Neuronal stem cell (in vitro differentiated cells): Measurements from ENCODE around the gene KIAA2012. TPM values are rescaled to one million over a fixed set of nuclear protein-coding genes. Genes with fewer than 3 reads are reported as not detected.

Source experiments
- DNase-seq: peaks from one replicate; pipeline ENCODE4 v3.0.0-alpha.2; 2013; ENCODE audit warnings: low spot score
- H2AFZ ChIP-seq: one replicate; pipeline ENCODE4 v1.6.1; 2013; ENCODE audit warnings: mild to moderate bottlenecking, low read length, inconsistent platforms
- H2AK5ac ChIP-seq: 2 replicates; pipeline ENCODE4 v1.6.1; 2013; ENCODE audit warnings: low read depth, mild to moderate bottlenecking, inconsistent platforms, low read length, moderate library complexity, mixed read lengths
- H2BK120ac ChIP-seq: 2 replicates; pipeline ENCODE4 v1.6.1; 2013; ENCODE audit warnings: low read depth, mild to moderate bottlenecking, inconsistent platforms, low read length, moderate library complexity, mixed read lengths
- H2BK12ac ChIP-seq: one replicate; pipeline ENCODE4 v1.6.1; 2013; ENCODE audit warnings: low read length, inconsistent platforms
- H2BK15ac ChIP-seq: 2 replicates; pipeline ENCODE4 v1.6.1; 2013; ENCODE audit warnings: mild to moderate bottlenecking, low read length, inconsistent platforms, mixed read lengths
- H2BK5ac ChIP-seq: one replicate; pipeline ENCODE4 v1.6.1; 2013; ENCODE audit warnings: inconsistent platforms, mild to moderate bottlenecking, low read length, moderate library complexity
- H3K14ac ChIP-seq: one replicate; pipeline ENCODE4 v1.6.1; 2013; ENCODE audit warnings: low read length, inconsistent platforms
- H3K18ac ChIP-seq: 2 replicates; pipeline ENCODE4 v1.6.1; 2013; ENCODE audit warnings: low read length, inconsistent platforms
- H3K23ac ChIP-seq: 2 replicates; pipeline ENCODE4 v1.6.1; 2013; ENCODE audit warnings: low read depth, mild to moderate bottlenecking, mixed read lengths, low read length, inconsistent platforms; ENCODE audit not compliant: poor library complexity
- H3K27ac ChIP-seq: replicated peaks from 3 replicates; pipeline ENCODE4 v1.5.1; 2013; ENCODE audit warnings: low read length, inconsistent platforms
- H3K27me3 ChIP-seq, 3 experiments: 2 replicates each; pipeline ENCODE4 v1.6.1; 2013; ENCODE audit warnings: low read length in 3 of 3, mild to moderate bottlenecking in 2 of 3, inconsistent platforms in 1 of 3, low read depth in 1 of 3, mixed read lengths in 1 of 3, moderate library complexity in 1 of 3; ENCODE audit not compliant: control insufficient read depth in 3 of 3, insufficient read depth in 3 of 3
- H3K36me3 ChIP-seq, 2 donors: replicated peaks in 1 of 2; 2 replicates each; pipeline ENCODE4 v1.6.1; 2013; ENCODE audit warnings: low read length in 2 of 2; ENCODE audit not compliant: control insufficient read depth in 2 of 2, insufficient read depth in 2 of 2
- H3K4ac ChIP-seq: 2 replicates; pipeline ENCODE4 v1.6.1; 2013; ENCODE audit warnings: inconsistent platforms, mild to moderate bottlenecking, low read length, moderate library complexity
- H3K4me1 ChIP-seq, 2 donors: 1 replicate in 1 of 2; 2 replicates in 1 of 2; pipeline ENCODE4 v1.6.1; 2013; ENCODE audit warnings: low read length in 2 of 2, low read depth in 1 of 2; ENCODE audit not compliant: control insufficient read depth in 2 of 2, insufficient read depth in 1 of 2
- H3K4me2 ChIP-seq: one replicate; pipeline ENCODE4 v1.6.1; 2013; ENCODE audit warnings: mild to moderate bottlenecking, low read length, inconsistent platforms; ENCODE audit not compliant: insufficient read depth, poor library complexity, severe bottlenecking
- H3K4me3 ChIP-seq, 2 donors: 2 replicates each; pipeline ENCODE4 v1.5.1; 2013; ENCODE audit warnings: low read length in 2 of 2, mild to moderate bottlenecking in 2 of 2, inconsistent platforms in 1 of 2, moderate library complexity in 1 of 2
- H3K79me1 ChIP-seq: one replicate; pipeline ENCODE4 v1.6.1; 2013; ENCODE audit warnings: low read depth, mild to moderate bottlenecking, inconsistent platforms, low read length, moderate library complexity
- H3K9ac ChIP-seq: one replicate; pipeline ENCODE4 v1.6.1; 2013; ENCODE audit warnings: mild to moderate bottlenecking, low read depth, low read length, inconsistent platforms; ENCODE audit not compliant: poor library complexity
- H3K9me3 ChIP-seq, 2 donors: replicated peaks in 1 of 2; 2 replicates each; pipeline versions ENCODE3 to v1.6.1; 2013; ENCODE audit warnings: low read length in 2 of 2, mild to moderate bottlenecking in 2 of 2, inconsistent platforms in 1 of 2, low read depth in 1 of 2, mixed read lengths in 1 of 2, moderate library complexity in 1 of 2; ENCODE audit not compliant: control insufficient read depth in 2 of 2, insufficient read depth in 1 of 2
- H4K8ac ChIP-seq: one replicate; pipeline ENCODE4 v1.6.1; 2013; ENCODE audit warnings: low read depth, mild to moderate bottlenecking, inconsistent platforms, low read length, moderate library complexity
- H4K91ac ChIP-seq: one replicate; pipeline ENCODE4 v1.6.1; 2013; ENCODE audit warnings: low read length, low read depth, mild to moderate bottlenecking, inconsistent platforms; ENCODE audit not compliant: poor library complexity
- WGBS, 2 donors: extraction: QIAGEN DNeasy Blood & Tissue Kit; methylation state at CpG; one replicate each; pipeline ENCODE4 v1.1.7; 2013; ENCODE audit warnings: missing lambda C conversion rate in 2 of 2, mixed read lengths in 1 of 2; ENCODE audit not compliant: insufficient read length in 2 of 2, insufficient replicate concordance in 1 of 2; ENCODE audit errors: extremely low coverage in 2 of 2; 5-methylcytosine and 5-hydroxymethylcytosine counted together
- polyA plus RNA-seq, 2 experiments: library from polyadenylated mRNA; stranded (reverse); fragments of 200-250 nt; gene quantifications; one replicate each; pipeline ENCODE4 v1.2.3, GENCODE V29; 2013

The KIAA2012 gene
- polyA plus RNA-seq (2013, experiment 1 of 2), result 0.07 TPM
- 0.04 TPM for polyA plus RNA-seq (2013, experiment 2 of 2)

DNA sequence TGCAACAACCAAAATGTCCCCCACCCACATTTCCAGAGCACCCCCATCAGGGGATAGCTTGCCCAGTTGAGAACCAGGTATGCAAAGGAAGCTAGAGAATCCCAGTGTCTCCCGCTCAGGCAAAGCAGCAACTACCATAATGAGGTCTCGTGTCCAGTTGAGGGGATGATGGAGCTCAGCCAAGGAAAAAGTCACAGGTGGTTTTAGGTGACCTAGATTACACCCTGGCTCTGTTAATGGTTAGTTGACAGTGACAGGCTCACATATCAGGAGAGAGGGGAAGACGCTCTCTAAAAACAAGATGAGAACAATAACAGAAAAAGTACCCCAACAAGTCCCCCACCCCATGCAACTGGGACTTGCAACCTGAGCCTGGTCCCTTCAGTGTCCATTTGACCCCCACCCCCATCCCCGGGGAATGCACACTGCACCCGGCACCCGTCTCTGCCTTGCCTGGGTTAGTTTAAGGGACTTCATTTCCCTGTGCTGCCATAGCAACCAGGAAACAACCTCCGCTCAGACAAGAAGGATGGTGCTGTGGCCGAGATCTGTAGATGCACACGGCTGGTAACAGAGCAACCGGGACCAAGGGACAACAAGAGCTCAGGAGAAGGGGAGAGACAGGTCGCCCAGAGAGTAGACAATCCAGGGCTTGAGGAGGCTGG is at the start of gene KIAA2012:
TSS of gene KIAA2012 (plus strand) at position 519 of the 665 bp plus-strand sequence. CDS start 373 bp downstream, outside the sequence.
- H4K91ac ChIP-seq, result no peak within 1 kb of the TSS
- H2BK120ac ChIP-seq, result no peak within 1 kb of the TSS
- peak within 1 kb of the TSS; percentile 22 for H2BK15ac ChIP-seq
- H4K8ac ChIP-seq, result no peak within 1 kb of the TSS
- H3K9me3 ChIP-seq, result no peaks in the 10 kb centered on the region
- no peaks in the 10 kb centered on the region for H3K36me3 ChIP-seq
- H3K14ac ChIP-seq, result no peak within 1 kb of the TSS
- H3K4me3 ChIP-seq, result no peak within 1 kb of the TSS
- peaks cover 7 to 15% of the 10 kb centered on the region in 2 donors for H3K4me1 ChIP-seq
- H3K27me3 ChIP-seq, result no peaks in the 10 kb centered on the region
- no peak within 1 kb of the TSS for H2BK12ac ChIP-seq
- H3K79me1 ChIP-seq, result no peaks in the 10 kb centered on the region
- no peak within 1 kb of the TSS for H3K4me2 ChIP-seq
- no peak for DNase-seq
- H2AK5ac ChIP-seq, result no peak within 1 kb of the TSS
- H2AFZ ChIP-seq, result peak within 1 kb of the TSS; percentile 68
- no peak within 1 kb of the TSS for H3K18ac ChIP-seq
- WGBS, 2 donors, result no CpG with 5 or more reads among the region's 11 CpGs
- no peak within 1 kb of the TSS for H3K9ac ChIP-seq
- no peak within 1 kb of the TSS for H3K23ac ChIP-seq
- no peak within 1 kb of the TSS for H3K27ac ChIP-seq
- H2BK5ac ChIP-seq, result no peak within 1 kb of the TSS
- no peak within 1 kb of the TSS for H3K4ac ChIP-seq

DNA sequence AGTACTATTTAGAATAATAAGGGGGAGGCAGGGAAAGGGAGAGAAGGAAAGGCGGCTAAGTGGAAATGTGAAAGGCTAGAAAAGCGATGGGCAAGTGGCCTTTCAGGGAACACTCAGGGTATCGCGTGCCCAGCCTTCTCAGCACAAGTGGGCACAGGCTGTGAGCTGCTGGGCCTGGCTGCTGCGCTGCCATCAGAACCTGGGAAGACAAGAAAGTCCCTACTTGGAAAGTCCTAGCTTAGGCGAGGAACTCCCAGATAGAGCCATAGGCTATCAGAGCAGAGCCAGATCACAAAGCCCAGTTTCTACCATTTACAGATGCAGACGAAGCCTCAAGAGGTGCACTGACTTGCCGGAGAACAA is 49.2 kb upstream of the KIAA2012 start:
- H3K79me1 ChIP-seq, result no peaks in the 10 kb centered on the region
- H2BK12ac ChIP-seq, result no peak overlapping the region
- no peak overlapping the region for H2BK15ac ChIP-seq
- peak overlapping the region; percentile 44 for H3K18ac ChIP-seq
- H4K91ac ChIP-seq, result no peak overlapping the region
- H3K23ac ChIP-seq, result no peak overlapping the region
- peak overlapping the region; percentile 39 for H2AK5ac ChIP-seq
- no peak overlapping the region for H2BK120ac ChIP-seq
- no peak overlapping the region for H4K8ac ChIP-seq
- peaks cover 13 to 25% of the 10 kb centered on the region in 2 donors for H3K4me1 ChIP-seq
- DNase-seq, result no peak
- no peaks in the 10 kb centered on the region for H3K36me3 ChIP-seq
- no CpG with 5 or more reads among the region's 8 CpGs for WGBS, 2 donors
- no peaks in the 10 kb centered on the region for H3K9me3 ChIP-seq
- no peak overlapping the region for H3K14ac ChIP-seq
- H3K27me3 ChIP-seq, result no peaks in the 10 kb centered on the region
- H3K4me3 ChIP-seq, result no peak overlapping the region
- H3K4me2 ChIP-seq, result peak overlapping the region; percentile 28
- H3K9ac ChIP-seq, result no peak overlapping the region
- peak overlapping the region; percentile 77 for H3K27ac ChIP-seq
- no peak overlapping the region for H3K4ac ChIP-seq
- H2BK5ac ChIP-seq, result no peak overlapping the region
- peak overlapping the region; percentile 74 for H2AFZ ChIP-seq

DNA sequence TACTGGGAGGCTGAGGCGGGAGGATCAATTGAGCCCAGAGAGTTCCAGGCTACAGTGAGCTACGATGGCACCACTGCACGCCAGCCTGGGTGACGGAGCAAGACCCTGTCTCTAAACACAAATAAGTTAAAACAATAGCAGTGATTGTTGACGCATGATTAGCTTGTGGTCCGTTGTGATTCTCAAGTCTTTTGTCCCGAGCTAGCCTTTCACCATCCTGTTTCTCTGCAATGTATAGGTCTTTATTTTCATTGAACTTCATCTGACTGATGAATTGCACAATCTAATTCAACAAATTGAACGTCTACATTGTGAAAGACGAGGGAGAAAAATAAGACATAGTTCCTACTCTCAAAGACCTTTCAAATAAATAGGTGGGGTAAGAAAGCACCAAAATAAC is 48.2 kb upstream of the KIAA2012 start:
- Histone ChIP-seq H3K79me1 (no peaks in the 10 kb centered on the region), H2BK15ac (no peak overlapping the region), H3K9ac (no peak overlapping the region), H3K27ac (no peak overlapping the region), H3K4me1 (peaks cover 13 to 23% of the 10 kb centered on the region in 2 donors), H4K8ac (no peak overlapping the region), H3K23ac (no peak overlapping the region), H3K4me3 (no peak overlapping the region), H4K91ac (no peak overlapping the region), H3K4ac (no peak overlapping the region), H2BK5ac (no peak overlapping the region), H3K9me3 (no peaks in the 10 kb centered on the region), H2BK12ac (no peak overlapping the region), H3K14ac (no peak overlapping the region), H2AK5ac (no peak overlapping the region), H2AFZ (no peak overlapping the region), H3K27me3 (no peaks in the 10 kb centered on the region), H2BK120ac (no peak overlapping the region), H3K18ac (peak overlapping the region; percentile 60), H3K4me2 (no peak overlapping the region), H3K36me3 (no peaks in the 10 kb centered on the region)
- DNase-seq, result no peak
- WGBS, 2 donors, result no CpG with 5 or more reads among the region's 9 CpGs

DNA sequence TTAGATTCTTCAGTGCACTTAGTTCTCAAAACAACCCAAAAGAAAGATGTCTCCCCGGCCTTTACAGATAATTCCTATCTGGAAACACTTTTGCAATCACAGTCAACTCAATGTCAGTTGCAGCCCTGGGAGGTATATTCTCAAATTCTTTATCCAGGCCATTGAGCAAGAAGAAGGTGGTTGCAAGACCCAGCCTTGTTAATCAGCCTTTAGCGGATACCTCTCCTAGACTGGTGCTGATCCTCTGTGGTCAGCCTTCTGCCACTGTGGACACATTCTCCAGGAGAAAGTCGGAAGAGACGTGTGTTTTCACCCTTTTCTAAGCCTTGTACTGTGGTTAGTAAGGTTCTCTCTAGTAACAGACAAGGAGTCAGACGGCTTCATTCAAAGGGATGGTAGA is 47.2 kb upstream of the KIAA2012 start:
- Histone ChIP-seq H3K36me3 (no peaks in the 10 kb centered on the region), H4K91ac (no peak overlapping the region), H3K9ac (no peak overlapping the region), H3K4ac (no peak overlapping the region), H2BK12ac (no peak overlapping the region), H4K8ac (no peak overlapping the region), H2BK15ac (no peak overlapping the region), H3K14ac (no peak overlapping the region), H2BK120ac (no peak overlapping the region), H3K4me1 (peaks cover 13 to 20% of the 10 kb centered on the region in 2 donors), H3K4me3 (no peak overlapping the region), H3K9me3 (no peaks in the 10 kb centered on the region), H2AFZ (no peak overlapping the region), H3K27me3 (no peaks in the 10 kb centered on the region), H3K79me1 (no peaks in the 10 kb centered on the region), H3K27ac (no peak overlapping the region), H3K23ac (no peak overlapping the region), H3K4me2 (no peak overlapping the region), H2BK5ac (no peak overlapping the region), H2AK5ac (no peak overlapping the region), H3K18ac (no peak overlapping the region)
- no CpG with 5 or more reads among the region's 5 CpGs for WGBS, 2 donors
- DNase-seq, result no peak
